NCI-H526 treated with DMSO at 0.1 percent for 48 hours (cell line): ENCODE results near the gene GIGYF1.
"Not testable (repeated sequence)": the region's sequence is repeated elsewhere in the genome, so short reads cannot be mapped to it uniquely, and the experiment has no call there.

ENCODE experiments used
- DNase-seq: peaks from one replicate; lab custom pipeline; 2025; lab: John Stamatoyannopoulos, UW

Gene GIGYF1

DNA sequence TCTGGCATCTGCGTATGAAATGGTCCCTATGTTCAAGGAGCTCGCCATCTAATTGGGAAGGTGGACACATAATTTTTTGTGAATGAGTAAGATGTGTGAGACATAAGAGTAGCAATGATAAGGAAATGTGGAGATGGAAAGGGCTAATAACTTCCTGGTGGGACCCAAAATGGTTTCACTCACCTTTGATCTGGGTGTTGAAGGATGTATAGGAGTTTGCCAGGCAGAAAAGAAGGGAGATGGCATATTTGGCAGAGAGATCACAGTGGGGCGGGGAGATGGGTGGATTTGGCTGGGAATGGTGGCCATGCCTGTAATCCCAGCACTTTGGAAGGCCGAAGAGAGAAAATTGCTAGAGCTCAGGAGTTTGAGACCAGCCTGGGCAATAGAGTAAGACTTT, 16.4 kb upstream of the GIGYF1 start:
- no peak for DNase-seq

DNA sequence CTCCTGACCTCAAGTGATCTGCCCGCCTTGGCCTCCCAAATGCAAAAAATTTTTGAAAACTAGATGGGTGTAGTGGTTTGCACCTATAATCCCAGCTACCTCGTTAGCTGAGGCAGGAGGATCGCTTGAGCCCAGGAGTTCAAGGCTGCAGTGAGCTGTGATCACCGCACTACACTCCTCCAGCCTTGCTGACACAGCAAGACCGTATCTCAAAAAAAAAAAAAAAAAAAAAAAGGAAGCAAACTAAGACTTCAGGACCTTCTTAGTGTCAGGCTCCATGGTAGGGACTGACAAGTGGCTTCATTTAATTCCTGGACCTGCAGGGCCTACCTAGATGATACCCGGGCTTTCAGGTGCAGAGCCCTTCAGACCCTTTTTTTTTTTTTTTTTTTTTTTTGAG, 14.3 kb upstream of the GIGYF1 start:
- no peak for DNase-seq

DNA sequence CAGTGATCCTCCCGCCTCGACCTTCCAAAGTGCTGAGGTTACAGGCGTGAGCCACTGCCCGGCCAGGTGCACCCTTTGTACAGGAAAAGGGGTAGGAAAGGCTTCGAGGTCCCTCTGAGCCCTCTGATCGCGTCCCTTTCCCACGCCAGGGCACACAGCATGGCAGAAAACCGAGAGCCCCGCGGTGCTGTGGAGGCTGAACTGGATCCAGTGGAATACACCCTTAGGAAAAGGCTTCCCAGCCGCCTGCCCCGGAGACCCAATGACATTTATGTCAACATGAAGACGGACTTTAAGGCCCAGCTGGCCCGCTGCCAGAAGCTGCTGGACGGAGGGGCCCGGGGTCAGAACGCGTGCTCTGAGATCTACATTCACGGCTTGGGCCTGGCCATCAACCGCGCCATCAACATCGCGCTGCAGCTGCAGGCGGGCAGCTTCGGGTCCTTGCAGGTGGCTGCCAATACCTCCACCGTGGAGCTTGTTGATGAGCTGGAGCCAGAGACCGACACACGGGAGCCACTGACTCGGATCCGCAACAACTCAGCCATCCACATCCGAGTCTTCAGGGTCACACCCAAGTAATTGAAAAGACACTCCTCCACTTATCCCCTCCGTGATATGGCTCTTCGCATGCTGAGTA, 12.7 kb upstream of the GIGYF1 start:
- peak; percentile 19 for DNase-seq

DNA sequence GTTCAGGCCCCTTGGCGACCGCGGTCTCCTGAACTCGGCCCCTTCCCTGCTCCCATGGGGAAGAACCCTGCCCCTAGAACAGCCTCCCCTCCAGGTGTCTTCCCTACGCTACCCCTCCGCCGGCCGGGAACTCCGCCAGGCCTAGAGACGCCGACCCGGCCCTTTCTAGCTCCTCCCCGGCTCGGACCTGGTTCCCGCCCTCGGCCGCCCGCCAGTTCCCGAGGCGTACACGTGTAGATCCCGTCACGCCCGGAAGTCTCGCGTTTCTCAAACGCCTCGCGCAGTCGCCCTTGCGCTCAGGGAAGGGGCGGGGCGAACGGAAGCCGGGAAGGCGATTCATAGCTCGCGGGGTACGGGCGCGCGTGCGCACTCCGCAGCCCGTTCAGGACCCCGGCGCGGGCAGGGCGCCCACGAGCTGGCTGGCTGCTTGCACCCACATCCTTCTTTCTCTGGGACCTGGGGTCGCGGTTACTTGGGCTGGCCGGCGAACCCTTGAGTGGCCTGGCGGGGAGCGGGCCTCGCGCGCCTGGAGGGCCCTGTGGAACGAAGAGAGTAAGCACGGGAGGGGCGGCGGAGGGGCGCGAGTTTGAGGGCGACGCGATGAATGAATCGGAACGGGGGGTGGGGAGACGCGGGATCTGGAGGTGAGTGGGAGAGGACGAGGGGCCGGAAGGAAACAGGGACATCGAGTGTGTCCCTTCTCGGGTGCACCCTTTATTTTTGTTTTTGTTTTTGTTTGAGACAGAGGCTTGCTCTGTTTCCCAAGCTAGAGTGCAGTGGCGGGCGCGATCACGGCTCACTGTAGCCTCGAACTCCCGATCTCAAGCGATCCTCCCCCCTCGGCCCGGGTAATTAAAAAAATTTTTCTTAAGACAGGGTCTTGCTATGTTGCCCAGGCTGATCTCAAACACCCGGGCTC, 12.0 kb upstream of the GIGYF1 start, which contains the start of gene POP7:
Gene POP7, plus strand, starts transcription at position 369 of the 919 bp plus-strand sequence. CDS start 710 bp downstream, outside the sequence.
- peak; percentile 95 for DNase-seq

DNA sequence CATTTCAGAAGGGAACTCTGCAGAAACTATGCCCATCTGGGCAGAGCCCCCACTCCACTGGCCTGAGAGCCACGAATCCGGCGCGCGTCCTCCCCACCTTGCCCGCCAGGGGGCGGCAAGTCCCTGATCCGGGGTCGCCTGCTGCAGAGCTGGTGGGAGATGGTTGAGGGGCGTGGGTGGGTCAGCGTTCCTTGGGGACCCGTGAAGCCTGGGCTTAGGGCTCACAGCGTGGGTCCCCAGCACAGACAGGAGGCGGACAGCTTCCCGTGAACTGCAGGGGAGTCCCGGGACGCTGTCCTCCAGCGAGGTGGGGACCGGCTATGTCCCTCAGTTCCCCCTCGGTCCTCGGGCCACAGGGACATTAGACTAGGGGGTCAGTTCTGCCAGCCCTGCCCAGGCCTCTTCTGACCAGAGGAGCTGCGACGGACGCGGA, 11.3 kb upstream of the GIGYF1 start:
- DNase-seq, result peak; percentile 62

DNA sequence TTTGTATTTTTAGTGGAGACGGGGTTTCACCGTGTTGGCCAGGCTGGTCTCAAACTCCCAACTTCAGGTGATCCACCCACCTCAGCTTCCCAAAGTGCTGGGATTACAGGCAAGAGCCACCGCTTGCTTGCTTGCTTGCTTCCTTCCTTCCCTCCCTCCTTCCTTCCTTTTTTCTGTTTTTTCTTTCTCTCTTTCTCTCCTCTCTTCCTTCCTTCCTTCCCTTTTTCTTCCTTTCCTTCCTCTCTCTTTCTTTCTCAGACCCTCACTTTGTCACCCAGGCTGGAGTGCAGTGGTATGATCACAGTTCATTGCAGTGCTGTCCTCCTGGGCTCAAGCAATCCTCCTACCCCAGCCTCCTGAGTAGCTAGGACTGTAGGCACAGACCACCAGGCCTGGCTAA, 7.0 kb upstream of the GIGYF1 start:
- DNase-seq, result not testable (repeated sequence)

DNA sequence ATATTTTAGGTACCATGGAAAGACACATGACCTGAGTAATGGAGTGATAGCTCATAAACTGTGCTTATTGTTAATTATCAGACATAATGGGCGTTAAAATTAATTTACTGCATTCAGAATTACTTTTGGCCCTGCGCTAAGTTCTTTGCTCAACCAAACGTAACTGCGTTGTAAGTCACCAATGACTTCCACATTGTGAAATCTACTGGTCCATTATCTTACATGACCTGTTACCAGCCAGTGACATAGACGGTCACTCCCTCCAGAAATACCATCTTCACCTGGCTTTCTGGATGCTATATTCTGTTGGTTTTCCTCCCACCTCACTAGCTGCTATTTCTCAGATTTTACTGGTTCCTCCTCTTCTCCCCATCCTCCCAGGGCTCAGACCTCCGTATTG, 5.0 kb upstream of the GIGYF1 start:
- no peak for DNase-seq

DNA sequence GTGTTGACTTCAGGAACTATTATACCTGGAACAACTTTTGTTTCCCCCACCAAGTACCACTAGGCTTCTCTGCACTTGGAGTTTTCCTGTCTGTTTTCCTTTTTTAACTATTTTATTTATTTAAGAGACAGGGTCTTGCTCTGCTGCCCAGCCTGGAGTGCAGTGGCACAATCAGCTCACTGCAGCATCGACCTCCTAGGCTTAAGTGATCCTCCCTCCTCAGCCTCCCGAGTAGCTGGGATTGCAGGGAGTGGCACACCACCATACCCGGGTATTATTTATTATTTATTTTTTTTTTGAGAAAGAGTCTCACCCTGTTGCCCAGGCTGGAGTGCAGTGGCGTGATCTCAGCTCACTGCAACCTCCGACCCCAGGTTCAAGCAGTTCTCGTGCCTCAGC, 2.1 kb upstream of the GIGYF1 start:
- DNase-seq, result no peak

DNA sequence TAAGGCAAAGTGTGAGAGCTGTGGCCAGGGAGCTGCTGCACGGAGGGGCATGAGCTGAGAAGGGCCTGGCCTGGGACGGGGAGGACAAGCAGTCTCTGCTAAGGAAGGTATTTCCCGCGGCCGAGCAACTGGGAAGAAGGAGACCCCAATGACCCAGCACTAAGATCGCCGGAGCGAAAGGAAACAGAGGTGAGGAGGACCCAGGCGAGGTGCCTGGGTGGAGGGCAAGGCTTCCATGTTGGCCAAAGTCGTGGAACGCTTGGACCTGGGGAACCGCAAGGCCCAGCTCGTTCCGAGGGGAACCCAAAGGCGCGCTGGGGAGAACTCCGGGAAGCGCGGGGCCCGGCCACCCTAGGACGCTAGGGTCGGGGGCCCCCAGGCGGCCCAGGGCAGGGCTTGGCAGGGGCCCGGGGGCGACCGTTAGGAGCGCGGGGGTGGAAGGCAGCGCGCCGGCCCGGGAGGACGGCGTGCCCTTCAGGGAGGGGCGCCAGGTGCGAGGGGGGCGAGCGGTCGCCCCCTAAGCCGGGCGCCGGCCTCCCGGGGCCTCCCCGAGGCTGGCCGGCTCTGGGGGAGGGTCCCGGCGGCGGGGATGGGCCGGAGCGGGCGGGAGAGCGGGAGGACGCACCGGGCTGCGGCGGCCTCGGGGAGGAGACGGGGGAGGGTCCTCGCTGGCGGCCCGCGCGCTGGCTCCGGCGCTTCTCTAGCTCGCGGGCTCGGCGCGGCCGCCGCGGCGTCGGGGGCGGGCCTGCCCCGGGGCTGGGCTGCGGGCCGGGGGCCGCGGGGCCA, 545 bp downstream of the GIGYF1 start:
- DNase-seq, result no peak

DNA sequence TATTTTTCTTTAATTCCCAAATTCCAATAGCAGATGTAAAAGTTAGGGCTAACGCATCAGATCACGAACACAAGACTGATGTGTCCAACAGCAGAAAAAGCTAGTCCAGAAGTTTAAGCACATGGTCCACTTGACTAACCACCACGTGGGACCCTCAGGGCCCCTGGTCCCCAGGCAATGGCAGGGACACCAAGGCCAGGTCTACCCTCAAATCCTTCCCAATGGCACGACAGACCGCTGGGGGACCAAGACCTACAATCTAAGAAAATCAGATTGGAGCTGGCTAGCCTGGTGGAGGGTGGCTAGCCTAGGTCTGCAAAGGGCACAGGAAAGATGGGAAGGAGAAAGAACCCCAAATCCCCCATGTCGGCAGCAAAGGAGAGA, 1.5 kb downstream of the GIGYF1 start:
- DNase-seq, result no peak

DNA sequence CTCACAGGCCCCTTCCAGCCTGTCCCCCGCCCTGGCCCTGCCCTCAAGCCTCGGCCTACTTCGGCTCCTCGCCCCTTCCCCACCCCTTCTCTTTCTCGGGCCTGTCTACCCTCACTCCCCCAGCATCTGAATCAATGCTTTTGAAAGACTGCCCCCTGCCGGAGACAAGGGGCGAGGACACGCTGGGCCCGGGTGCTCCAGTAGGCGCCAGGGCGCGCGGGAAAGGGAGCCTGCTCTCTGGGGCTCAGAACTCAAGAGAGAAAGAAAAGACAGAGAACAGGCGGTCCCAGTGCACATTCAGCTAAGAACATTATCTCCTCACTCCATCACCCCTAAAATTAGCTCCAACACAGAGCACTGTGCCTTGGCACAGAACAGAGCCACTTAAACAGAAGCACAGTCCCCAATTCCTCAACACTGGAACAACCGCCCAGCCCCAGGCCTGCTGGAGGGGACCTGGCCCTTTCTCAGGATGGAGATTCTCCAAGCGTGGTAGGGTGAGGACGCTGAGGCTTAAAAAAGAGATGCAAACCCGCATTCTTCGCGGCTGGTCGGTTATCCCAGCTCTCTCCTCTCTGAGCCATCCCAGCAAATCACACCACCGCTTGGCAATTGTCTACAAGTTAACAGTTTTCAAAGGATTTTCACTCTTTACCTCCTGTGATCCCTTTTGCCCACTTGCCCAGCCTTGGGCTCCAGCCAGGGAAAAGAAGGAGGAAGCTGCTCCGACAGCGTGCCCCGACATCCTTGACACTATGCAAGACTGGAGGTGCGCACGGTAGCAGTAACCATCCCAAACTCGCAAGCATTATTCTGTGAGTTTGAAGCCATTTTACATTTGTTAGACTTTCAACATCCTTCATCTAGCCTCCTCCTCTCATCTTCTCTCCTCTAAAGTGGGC, 2.1 kb downstream of the GIGYF1 start:
- peak; percentile 72 for DNase-seq

DNA sequence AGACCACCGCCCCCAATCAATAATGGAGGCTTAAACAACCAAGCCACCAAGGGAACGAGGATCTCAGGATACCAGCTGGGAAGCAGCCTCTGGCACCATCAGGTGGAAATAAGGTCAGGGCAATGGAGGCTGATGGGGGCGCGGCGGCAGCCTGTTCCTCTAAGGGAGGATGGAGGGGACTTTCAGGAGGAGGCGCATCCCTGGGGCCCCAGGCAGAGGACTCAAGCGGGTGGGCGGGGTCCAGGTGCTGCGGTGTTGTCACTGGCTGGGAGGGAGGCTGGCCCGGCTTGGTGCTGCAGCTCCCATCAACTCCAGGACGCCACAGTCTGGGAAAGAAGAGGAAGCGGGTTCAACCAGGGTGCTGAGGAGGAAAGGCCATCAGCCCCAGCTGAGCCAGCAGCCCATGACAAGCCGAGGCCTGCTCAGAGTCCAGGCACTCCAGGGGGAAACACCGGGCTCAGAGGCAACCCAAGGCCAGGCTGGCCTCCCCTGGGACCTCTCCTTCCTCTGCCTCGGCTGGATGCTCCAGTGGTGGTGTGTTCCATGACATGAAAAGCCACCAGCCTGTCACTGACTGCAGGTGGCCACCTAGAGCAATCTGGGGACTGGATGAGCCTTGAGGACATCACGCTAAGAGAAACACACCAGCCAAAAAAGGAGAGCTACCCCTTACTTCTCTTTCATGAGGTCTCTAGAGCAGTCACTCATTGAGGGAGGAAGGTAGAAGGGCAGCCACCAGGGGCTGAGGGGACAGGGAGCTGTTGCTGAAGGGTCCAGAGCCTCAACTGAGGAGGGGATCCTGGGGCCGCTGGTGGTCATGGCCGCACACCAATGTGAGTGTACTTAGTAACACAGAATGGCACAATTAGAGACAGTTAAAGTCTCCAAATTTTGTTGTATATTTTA, 4.6 kb downstream of the GIGYF1 start:
- DNase-seq, result no peak

DNA sequence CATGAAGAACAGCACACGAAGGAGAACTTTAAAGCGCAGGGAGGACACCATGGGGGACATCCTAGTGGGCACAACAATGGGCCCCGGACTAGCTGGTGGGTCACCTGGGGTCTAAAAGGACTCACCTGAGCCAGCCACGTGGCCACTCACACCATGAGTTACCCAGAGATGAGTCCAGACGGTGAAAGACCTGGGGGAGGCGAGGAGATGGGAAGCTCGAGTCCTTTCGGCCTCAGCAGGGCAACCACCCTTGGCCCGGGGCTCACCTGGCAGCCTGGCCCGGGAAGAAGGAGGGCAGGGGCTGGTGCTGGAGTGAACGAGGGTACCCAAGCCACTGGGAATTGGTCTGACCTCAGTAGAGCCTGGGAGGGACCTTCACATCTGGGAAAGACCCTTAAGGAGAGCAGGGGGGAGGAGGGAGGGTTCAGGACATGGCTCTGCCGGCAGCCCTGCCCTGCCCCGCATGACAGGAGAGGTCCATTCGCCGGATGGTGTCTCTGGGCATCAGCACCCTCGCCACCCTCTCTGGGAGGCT, 5.7 kb downstream of the GIGYF1 start:
- DNase-seq, result no peak

DNA sequence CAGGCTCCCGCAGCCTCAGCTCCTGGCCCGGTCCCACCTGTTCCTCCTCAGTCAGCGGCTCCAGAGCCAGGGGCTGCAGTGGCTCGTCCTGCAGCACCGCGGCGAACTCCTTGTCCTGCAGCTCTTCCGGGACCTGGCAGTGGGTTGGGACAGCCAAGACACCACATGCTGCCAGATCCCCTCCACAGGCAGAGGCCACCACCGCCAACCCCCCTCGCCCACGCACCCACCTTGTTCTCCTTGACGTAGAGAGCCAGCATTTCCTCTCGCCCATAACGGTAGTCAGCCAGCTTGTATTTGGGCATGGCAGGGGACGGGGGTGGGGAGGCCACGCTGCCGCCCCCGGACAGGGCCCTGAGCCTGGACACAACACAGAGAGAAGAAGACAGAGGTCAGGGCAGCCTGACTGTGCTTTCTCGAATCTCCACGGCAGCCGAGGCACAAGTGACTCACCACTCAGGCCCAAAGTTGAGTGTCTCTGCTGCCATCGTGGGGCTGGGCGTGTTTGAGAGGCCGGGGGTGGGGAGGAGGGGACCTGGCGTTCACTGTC, 6.2 kb downstream of the GIGYF1 start:
- DNase-seq, result no peak

DNA sequence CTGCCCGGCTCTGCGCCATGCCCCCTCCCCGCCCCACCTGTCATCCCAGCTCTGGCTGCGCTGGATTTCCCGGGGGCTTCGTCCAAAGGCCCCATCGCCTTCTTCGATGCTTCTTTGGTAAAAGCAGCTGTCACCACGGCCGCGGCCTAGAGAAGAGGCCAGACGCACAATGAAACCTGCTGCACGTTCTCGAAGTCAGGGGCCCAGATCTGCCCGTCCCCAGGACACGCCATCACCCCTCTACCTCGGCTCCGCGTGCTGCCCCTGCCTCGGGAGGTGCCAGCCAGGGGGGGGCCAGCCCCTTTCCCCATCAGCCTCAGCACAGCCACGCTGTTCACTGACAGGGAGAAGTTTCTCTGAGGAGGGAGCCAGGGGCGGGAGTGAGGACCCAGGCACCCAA, 6.8 kb downstream of the GIGYF1 start:
- no peak for DNase-seq

DNA sequence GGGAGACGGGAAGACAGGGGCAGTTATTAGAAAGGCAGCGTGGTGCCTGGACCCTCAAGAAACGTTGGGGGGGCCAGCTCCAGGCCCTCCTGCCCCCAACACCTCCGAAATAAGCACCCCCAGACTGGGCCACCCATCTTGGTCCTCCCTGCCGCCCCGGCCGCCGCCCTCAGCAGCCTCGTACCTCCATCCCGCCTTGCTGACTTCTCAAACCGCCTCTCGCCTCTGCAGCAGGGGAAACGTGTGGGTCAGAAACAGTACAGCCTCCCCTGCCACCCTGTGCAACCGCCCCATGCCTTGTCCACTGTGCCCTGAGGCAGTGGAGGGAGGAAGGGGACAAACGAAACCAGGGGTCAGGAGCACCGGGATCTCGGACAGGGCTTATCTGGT, 7.2 kb downstream of the GIGYF1 start:
- DNase-seq, result no peak

DNA sequence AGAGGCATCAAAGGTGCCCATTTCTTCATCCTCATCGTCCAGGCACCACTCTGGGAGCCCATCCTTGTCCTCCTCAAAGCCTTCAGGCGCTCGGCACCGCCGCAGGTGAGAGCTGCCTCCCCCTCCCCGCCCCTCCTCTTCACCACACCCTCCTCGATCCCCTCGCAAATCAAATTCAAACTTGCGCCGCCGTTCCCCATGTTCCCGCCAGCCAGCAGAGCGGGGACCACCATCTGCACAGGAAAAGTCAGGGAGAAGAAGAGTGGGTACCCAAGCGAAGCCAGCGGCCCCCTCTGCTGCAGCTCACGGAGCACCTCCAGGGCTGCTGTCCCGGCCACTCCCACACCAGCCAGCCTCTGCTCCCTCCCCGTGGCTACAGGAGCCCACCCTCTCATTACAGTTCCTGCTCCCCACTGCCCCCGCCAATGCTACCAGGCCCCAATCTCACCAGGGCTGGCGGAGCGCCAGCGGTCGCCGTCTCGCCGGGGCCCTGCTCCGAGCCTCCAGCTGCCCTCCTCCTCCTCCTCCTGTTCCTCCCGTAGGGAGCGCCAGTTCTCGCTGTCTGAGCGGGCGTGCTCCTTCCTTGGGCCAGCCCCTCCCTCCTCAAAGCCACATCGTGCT, 7.7 kb downstream of the GIGYF1 start:
- DNase-seq, result no peak

DNA sequence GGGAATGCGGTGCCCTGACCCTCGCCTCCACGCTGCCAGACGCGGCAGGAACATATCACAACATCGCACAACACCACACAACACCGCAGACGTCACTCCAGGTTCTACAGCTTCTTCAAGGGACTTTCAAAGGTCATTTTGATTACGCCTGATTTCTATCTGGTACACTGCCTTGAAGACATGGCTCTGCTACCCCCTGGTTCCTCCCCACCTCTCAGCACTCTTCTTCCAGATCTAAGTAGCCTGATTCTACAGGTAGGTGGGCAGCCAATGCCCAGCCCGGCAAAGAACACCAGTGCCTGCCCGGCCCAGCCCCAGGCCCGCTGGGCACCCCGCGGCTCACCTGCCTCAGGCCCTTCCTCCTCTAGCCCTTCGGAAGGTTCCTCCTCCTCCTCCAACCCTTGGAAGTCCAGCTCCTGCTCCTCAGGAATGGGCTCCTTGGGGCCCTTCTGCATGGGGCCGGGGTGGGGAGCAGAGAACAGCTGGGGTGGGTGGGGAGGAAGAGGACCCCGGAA, 8.4 kb downstream of the GIGYF1 start:
- DNase-seq, result no peak

DNA sequence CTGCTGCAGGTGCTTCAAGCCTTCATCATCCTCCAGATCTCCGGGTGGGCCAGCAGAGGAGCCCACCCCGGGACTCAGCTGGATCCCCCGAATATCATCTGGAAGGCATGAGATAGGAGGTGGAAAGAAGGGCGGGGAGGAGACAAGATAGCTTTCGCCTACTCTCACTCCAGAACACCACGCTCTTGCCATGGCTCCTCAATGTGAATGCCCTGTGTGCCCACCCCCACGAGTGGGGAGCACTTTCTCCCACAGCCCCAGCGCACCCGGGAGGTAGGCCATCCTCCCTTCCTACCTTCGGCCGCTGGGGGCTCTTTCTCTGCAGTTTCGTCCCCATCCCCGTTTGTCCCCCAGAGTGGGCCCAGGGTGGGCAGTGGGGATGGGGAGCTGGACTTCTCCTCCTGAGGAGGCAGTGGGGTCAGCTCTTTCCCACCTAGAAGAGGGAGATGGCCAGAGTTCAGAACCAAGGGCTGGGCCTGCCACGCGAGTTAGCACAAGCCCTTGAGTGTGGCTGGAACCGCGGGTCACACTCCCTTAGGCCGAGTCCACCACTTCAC, 8.9 kb downstream of the GIGYF1 start:
- DNase-seq, result no peak
